Left ventricle myocardium superior (tissue), 1 donor: ENCODE data around the gene FTCD. TPM values are rescaled to one million over a fixed set of nuclear protein-coding genes. Genes with fewer than 3 reads are reported as not detected.

Source experiments
- ATAC-seq: fragments of 200-7000 bp; cut with Tn5 transposase; one replicate; pipeline ENCODE4 v1.9.1; 2020; ENCODE audit warnings: mild to moderate bottlenecking, moderate library complexity
- DNase-seq: peaks from one replicate; pipeline ENCODE4 v3.0.0-alpha.2; 2020
- intact Hi-C: fragments of 100-400 bp; cut with micrococcal nuclease; formaldehyde crosslinking; loops from one replicate; pipeline ENCODE4 v1.11.0; 2022
- total RNA-seq: library from RNA; stranded (reverse); fragmentation: NEBNext Ultra II Directional; extraction: Animal tissue kit (Norgen Biotek cat#: 25700); gene quantifications from one replicate; pipeline ENCODE4 v1.2.1, GENCODE V29; 2021
- donor health status: DM: no; HTN: yes; CAD: no; lungs with severe emphysema.

FTCD gene
- total RNA-seq, 1 donor from 2014 or later, result 1.5 TPM

DNA sequence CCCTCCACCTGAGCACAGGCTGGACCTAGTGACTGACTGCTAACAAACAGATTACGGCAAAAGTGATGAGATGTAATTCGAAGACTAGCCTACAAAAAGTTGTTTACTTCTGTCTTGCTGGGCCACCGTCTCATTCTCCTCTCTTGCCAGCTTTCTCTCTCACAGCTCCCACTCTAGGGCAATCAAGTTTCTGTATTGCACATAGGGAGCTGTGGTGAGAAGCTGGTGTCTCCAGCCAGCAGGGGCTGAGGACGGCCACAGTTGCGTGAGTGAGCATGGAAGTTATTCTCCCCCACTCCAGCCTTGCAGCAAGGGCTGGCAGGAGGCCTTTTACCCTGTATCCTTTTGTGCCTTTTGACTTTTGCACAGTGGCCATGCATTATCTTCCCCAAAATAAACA lies 66.1 kb downstream of the FTCD start:
- intact Hi-C loops, result no loop called here
- DNase-seq, result no peak

DNA sequence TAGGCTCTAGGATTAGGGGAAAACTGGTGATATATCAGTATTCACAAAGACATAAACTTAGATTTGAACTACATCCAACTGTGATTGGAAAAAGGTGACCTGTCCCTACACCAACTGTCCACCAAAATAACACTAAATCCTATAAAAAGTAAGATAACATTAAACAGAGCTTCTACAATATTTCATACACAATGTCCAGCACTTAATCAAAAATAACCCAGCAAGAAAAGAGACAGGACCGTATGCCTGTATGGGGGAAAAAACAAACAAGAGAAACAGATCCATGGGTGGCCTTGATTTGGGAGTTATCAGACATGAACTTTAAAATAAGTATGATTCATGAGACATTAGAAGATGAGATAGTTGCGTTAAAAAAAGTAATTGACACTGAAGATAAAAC lies 67.2 kb downstream of the FTCD start:
- no peak for DNase-seq
- ATAC-seq, result no peak
- intact Hi-C loops, result no loop called here

More for the DNA sequence above, 66.1 kb downstream of the FTCD start:
- ATAC-seq, result no peak

- ATAC-seq, result no peak
- intact Hi-C loops, result no loop called here
- DNase-seq, result no peak
Measured at GRCh38 chr21:46087641-46088040, 67.7 kb downstream of the FTCD start.

Other genes with a start within 250 kb of the FTCD start
- 188 TPM for gene COL6A1, start 173.8 kb downstream of the FTCD start, total RNA-seq
- 196 TPM for gene COL6A2, start 57.5 kb downstream of the FTCD start, total RNA-seq
- gene SPATC1L, start 28.9 kb upstream of the FTCD start, total RNA-seq, result 12.0 TPM
- 58.3 TPM for gene LSS, start 73.2 kb upstream of the FTCD start, total RNA-seq
- gene MCM3AP, start 130.0 kb upstream of the FTCD start, total RNA-seq, result 62.9 TPM
- 18.3 TPM for gene YBEY, start 130.8 kb upstream of the FTCD start, total RNA-seq
- 1.2 TPM for gene C21orf58, start 168.3 kb upstream of the FTCD start, total RNA-seq
- gene PCNT, start 168.6 kb upstream of the FTCD start, total RNA-seq, result 36.4 TPM